ENCODE measurements around the gene DMD.

Gene DMD

DNA sequence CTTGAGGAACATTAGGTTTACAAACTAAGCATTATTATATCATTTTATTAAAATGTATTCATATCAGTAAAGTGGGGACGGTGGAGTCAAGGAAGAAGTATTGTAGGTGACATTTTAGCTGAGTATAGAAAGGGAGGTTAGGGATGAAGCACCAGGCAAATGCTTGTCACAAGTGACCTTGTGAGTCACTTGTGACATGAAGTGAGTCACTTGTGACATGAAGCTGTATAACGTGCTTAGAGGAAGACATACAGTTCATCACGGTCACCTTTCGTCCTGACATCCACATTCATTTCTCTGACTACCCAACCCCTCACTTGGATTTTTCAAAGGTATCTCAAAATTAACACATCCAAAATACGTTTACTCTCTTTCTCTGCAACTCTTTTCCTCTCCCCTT, 1034.8 kb downstream of the DMD start:
- no peak for DNase-seq

GRCh38 chrX:32170481-32170880, 1040.9 kb downstream of the DMD start:
- DNase-seq = no peak

GRCh38 chrX:32155044-32155638, 1056.2 kb downstream of the DMD start:
- DNase-seq = no peak

DNA sequence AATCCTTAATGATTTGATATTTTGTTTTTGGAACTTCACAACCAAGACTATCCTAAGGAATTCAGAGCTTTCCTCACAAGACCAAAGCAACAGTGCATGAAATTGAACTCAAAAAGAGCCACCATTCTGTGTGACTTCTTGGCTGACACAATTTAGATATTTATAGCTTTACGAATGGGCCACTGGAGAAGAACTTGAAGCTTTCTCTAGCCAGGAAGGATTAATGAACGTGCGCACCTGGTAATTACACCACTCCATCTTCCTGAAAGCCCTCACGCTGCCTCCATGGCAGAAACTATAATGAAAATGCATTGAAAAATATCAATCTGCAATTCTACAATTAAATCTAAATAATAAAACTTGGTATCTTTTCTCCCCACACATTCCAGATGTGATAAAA, 1057.8 kb downstream of the DMD start:
- DNase-seq = no peak

DNA sequence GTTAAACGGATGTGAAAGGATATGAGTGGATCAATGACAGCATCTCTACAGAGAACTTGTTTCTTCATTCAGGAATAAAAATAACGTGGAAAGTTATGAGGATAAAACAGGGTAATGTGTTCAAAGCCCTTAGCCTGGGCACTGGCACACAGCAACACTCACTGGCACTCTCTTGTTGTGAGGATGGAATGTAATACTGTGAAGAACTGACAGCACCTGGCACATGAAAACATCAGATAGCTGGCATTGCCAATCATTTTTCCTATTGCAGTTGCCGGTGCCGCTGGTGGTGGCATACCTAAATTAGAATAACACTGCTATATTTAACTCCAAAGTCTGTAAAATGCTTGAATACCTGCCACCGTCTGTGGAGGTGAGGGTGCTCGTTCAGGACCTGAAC, 1061.2 kb downstream of the DMD start:
- no peak for DNase-seq

DNA sequence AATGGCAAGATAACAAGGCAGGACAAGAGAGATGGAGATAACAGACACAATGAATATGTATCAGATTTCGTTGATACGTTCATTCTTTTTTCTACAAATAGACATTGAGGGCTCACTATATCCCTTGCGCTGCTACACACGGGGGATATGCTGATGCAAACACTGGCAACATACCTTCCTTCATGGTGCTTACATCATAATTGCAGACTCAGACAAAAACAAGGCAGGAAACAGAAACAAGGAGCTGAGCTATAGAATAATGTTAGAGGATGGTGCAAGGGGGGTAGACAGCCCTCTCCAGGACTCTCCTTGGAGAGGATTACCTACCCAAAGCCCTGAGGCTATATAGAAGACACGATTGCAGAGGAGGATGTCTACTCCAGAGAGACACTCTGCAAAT, 1069.5 kb downstream of the DMD start:
- DNase-seq = no peak

DNA sequence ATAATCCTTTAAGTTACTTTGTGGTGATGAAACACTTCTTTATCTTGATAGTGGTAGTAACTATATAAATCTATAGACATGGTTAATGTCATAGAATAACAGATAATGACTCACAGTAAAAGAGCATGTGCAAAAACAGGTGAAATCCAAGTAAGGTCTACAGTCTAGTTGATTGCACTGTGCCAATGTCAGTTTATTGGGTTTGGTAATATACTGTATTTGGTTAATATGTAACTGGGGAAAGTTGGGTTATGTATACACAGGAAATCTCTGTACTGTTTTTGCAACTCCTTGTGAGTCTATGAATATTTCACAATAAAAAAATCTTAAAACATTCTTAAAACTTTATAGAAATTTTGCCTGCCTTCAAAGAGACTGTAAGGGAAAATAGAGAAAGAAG, 1071.9 kb downstream of the DMD start:
- DNase-seq = no peak

- DNase-seq = no peak
Measured at GRCh38 chrX:32137525-32137924, 1073.8 kb downstream of the DMD start.

DNA sequence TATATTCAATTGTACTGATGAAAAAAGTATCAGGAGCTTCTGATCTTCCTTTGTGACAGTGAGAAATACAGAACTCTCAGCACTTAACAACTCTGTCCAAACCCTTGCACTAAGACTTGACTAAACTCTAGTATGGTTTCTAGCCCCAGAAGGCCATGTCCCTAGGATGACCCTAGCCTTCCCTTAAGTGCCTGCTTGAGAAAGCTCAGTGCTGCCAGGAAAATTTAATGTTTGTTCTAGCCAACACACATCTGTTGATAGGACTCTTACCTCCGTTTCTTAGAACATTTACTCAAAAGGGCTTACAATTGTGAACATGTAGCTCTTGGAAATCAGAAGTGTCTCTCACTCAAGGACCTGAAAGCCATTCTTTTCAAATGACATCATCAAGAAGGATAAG, 1084.4 kb downstream of the DMD start:
- no peak for DNase-seq

DNA sequence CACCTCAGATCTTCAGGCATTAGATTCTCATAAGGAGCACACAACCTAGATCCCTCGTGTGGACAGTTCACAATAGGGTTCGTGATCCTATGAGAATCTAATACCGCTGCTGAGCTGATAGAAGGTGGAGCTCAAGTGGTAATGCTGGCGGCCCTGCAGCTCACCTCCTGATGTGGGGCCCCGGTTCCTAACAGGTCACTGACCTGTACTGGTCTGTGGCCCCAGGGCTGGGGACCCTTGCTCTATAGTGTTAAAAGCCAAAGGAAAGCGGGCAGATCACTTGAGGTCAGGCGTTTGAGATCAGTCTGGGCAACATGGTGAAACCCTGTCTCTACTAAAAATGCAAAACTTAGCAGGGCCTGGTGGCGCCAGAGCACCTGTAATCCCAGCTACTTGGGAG, 1092.5 kb downstream of the DMD start:
- no peak for DNase-seq

- no peak for DNase-seq
Measured at GRCh38 chrX:32116047-32116446, 1095.3 kb downstream of the DMD start.

DNA sequence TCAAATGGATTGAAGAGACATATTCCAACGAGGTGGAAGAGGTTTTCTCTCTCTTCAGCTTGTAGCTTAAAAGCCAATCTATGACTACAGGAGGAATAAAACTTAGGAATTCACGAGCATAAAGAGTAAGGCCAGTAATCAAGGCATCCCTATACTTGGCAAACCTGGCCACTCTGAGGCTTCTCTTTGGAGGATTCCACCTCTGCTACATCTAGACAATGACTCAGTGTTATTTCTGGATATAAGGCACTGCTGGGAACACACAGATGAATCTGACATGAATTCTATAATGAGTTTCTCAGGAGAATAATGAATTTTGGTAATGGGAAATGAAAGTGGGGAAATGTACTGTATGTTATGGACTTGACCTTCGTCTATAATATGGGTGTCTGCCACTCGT, 1123.7 kb downstream of the DMD start:
- DNase-seq = no peak

DNA sequence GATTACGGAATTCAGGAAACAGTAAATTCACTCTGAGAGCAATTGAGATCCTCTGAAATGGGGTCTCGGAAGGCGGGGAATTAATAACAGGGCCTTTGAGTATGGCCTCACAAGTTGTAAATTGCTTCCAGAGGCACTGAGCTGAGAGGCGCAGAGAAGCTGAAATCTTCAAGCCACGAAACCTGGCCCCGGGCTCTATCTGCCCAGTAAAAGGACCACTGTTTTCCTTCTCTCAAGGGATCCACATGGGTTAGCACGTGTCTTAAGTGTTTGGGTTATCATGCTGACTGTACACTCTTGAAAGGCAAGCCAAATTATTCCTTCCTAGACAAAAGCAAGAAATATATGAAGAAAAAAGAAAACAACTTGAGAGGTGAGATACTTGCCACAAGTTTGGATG, 1126.6 kb downstream of the DMD start:
- DNase-seq = no peak

DNA sequence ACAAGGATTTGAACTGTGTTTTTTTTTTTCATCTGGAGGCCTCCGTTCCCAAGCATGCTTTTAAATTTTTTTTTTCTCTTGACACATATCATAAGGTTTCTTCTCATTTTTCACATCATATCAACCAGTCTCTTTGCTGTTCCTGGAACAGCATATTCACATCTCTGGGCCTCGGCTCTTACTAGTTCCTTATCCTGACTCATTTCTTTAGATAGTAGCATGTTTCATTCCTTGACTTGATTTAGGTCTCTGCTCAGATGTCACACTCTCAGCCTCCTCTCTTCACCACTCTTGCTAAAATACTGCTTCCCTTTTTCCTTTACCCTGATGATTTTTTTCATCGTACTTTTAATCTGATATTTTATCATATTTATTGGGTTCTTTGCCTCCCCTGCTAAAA, 1163.1 kb downstream of the DMD start:
- DNase-seq = no peak

DNA sequence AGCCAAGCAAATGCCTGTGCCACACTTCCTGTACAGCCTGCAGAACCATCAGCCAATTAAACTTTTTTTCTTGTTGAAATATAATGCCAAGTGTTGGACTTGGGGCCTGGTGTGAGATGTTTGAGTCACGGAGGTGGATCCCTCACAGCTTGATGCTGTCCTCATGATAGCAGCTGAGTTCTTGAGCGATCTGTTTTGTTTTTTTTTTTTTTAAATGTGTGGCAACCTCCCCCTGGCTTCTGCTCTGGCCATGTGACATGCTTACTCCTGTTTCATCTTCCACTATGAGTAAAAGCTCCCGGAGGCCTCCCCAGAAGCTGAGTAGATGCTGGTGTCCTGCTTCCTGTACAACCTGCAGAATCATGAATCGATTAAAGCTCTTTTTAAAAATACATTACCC, 1166.2 kb downstream of the DMD start:
- DNase-seq = no peak

- DNase-seq = no peak
Measured at GRCh38 chrX:32041181-32041580, 1170.2 kb downstream of the DMD start.

- DNase-seq = no peak
Measured at GRCh38 chrX:32026772-32027171, 1184.6 kb downstream of the DMD start.

DNA sequence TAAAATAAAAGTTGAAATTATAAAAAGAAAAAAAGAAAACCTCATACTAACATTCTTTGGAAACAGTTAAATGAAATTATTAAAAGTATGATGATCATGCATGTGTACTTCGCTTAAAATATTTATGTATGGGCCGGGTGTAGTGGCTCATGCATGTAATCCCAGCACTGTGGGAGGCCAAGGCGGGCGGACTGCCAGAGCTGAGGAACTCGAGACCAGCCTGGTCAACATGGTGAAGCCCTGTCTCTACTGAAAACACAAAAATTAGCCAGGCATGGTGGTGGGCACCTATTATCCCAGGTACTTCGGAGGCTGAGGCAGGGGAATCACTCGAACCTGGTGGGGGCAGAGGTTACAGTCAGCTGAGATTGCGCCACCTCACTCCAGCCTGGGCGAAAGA, 1187.3 kb downstream of the DMD start:
- DNase-seq = no peak

DNA sequence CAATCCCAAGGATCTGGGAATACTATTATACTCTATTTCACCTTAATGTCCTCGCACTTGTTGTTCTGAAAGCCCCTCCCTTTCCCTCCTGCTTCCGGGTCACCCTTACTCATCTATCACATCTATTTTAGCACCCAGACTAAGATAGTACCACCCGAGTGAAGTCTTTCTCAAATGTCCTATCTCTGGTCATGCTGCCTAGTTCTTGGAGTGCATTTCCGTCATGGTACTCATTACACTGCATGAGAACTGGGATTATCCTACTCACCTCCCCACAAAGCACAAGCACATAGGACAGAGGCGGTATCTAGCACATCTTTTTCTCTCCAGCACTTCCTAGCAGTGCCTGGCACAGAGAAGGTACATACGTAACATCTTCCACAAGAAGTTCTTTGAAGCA, 1195.2 kb downstream of the DMD start:
- DNase-seq = no peak

DNA sequence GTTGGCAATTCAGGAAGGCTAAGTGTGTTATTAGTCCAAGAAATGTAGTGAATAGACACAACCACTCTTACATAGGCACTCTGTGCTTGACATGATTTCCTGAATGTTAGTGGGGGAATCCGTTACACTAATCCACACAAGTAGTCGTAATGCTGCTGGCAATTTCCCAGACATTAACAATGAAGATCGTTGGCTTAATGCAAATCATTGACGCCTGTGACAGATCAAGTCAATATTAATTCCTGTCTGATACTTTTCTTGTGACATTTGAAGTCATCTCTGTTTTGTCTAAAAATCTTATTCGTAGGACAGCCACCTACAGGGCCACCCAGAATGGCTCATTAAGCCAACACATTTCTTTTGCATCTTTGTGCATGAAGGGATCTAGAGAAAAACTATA, 1200.4 kb downstream of the DMD start:
- no peak for DNase-seq

DNA sequence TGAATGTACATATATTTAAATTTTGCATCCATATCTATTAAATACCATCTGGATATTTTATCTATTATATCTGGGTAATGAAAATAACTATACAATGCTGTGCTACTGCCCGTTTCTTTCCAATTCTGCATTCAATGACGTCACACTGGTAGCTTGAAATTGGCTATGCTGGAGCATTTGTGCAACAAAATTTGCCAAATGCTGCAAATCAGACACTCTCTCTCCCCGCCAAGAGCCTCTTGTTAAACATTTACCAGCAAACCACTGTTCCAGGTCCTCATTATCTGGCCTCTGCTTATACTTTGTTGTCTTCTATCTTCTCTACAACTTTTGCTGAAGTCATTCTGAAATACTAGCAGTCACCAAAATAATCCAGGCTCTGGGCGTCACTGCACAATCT, 1201.1 kb downstream of the DMD start:
- DNase-seq = no peak

DNA sequence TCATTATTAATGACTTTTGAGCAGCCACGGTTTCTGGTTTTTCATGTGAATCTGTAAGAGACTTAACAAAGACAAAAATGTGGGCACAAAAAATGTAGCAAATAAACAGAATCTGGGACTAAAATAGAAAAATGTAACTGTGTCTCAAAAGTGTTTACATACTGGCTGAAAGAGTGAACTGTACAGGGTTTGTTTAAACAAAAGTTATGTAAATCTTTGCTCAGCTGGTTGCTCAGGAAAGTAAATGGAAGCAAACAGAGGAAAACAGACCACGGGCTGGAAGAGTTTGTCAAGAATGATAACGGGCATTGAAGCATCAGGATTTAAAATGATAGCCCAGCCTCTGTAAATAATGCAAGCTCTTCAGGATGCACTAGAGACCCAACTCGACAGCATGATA, 1217.7 kb downstream of the DMD start:
- DNase-seq = no peak

DNA sequence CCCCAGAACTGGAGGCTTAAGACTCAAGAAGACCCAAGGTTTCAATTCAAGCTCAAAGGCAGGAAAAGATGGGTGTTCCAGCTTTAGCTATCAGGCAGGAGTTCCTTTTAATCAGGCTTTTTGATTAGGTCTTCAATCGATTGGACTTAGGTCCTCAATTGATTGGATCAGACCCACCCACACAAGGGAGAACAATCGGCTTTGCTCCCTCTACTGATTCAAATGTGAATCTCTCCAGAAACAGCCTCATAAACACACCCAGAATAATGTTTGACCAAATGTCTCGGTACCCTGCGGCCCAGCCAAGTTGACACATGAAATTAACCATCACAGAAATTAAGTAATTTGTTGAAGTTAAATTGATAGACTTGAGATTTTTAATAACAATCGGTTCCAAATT, 1222.4 kb downstream of the DMD start:
- no peak for DNase-seq

- no peak for DNase-seq
Measured at GRCh38 chrX:31981546-31982062, 1229.7 kb downstream of the DMD start.

DNA sequence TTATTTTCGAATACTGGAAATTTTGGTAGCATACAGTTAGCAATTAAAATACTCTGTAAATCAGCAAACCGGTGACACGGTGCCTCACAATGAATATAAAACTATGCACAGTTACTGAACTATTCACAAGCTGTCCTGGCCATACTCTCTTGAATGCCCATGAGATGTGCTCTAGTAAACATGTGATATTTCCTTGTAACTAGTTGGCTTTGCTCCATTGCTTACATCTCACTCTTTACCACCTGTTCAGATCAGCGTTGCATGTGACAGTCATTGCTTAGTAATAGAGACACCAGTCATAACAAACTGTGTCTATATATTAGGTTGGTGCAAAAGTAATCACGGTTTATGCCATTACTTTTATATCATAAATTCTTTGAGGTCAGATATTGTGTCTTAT, 1241.6 kb downstream of the DMD start:
- no peak for DNase-seq

DNA sequence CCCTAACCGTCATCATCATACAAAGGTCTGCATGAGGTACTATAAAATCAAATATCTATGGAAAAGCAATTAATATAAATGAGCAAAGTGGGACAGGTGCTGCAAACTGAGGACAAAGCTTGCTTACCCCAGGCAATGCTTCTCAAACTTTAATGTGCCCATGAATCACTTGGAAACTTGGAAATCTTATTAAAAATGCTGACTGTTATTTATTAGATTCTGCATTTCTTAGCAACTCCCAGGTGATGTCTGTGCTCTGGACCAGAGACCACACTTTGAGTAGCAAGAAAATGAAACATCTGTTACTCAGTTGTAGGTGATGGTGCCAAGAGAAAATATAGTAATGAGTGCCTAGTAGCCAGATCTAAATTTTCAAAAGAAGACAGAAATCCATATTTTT, 1249.1 kb downstream of the DMD start:
- DNase-seq = no peak

Data from CD4-positive, alpha-beta T cell treated with Interleukin-10 for 1 hour (primary cell).